Measurements from ENCODE around the gene LGALS1. TPM values are rescaled to one million over a fixed set of nuclear protein-coding genes. Genes with fewer than 3 reads are reported as not detected.
"Not testable (repeated sequence)": the region's sequence is repeated elsewhere in the genome, so short reads cannot be mapped to it uniquely, and the experiment has no call there.

Gene LGALS1
- total RNA-seq, 1 experiment from 2014 or later: 32.8 TPM

- H3K4me1 Mint-ChIP-seq; H4K8ac ChIP-seq (replicated peaks; ENCODE audit: insufficient read length, low read depth, low read length); H3K56ac ChIP-seq (ENCODE audit: insufficient read length, low read depth, low read length); H2AK5ac ChIP-seq (ENCODE audit: insufficient read length, low read length); H3K27me3 Mint-ChIP-seq (ENCODE audit: low read depth); H3K27ac ChIP-seq (ENCODE audit: insufficient read length, low read depth, low read length); H2BK20ac ChIP-seq (ENCODE audit: low read depth, low read length, poor library complexity, severe bottlenecking); H4K5ac ChIP-seq (ENCODE audit: insufficient read length, low read depth, low read length); H3K4me1 ChIP-seq (ENCODE audit: insufficient read depth, low read length); H3K27me3 ChIP-seq (ENCODE audit: insufficient read depth, low read length); H3K23me2 ChIP-seq (ENCODE audit: insufficient read length, low read depth, low read length, poor library complexity, severe bottlenecking); H3K9me3 ChIP-seq (ENCODE audit: control insufficient read depth, low read depth, low read length); H3K79me1 ChIP-seq (ENCODE audit: insufficient read depth, low read depth, low read length, poor library complexity, severe bottlenecking); H3K79me2 ChIP-seq (ENCODE audit: insufficient read depth, low read length); H2BK15ac ChIP-seq (ENCODE audit: low read depth, low read length); H2BK12ac ChIP-seq (ENCODE audit: insufficient read length, low read depth, low read length); H4K20me1 ChIP-seq (ENCODE audit: control insufficient read depth, insufficient read depth, insufficient read length); H3K9me3 Mint-ChIP-seq; H3K14ac ChIP-seq (ENCODE audit: insufficient read depth, low read length); H2BK120ac ChIP-seq (ENCODE audit: low read depth, low read length, poor library complexity, severe bottlenecking); H2BK5ac ChIP-seq (ENCODE audit: insufficient read length, low read length); H4K91ac ChIP-seq (ENCODE audit: insufficient read length, low read depth, low read length); H3K4me3 Mint-ChIP-seq; H3K4ac ChIP-seq (ENCODE audit: low read depth, low read length); H3K18ac ChIP-seq (ENCODE audit: insufficient read length, low read depth, low read length); H3T11ph ChIP-seq (ENCODE audit: low read length); H3K27ac Mint-ChIP-seq; H3K9ac ChIP-seq (ENCODE audit: extremely low read depth, insufficient read length, low read length); H3K23ac ChIP-seq (ENCODE audit: insufficient read length, low read depth, low read length); H3K4me2 ChIP-seq (ENCODE audit: insufficient read depth, insufficient read length, low read length); H2AFZ ChIP-seq (ENCODE audit: low read length); DNase-seq: not testable (repeated sequence)
- WGBS (ENCODE audit: extremely low coverage, insufficient read length, low lambda C conversion rate): no CpG with 5 or more reads among the region's 38 CpGs
- peaks cover 30 to 64% (median 61%) of the 10 kb centered on the region in 3 experiments for H3K36me3 Mint-ChIP-seq (ENCODE audit: insufficient read depth in 1 of 3, low read depth in 3 of 3)
Observed at GRCh38 chr22:37717746-37718305, 42.4 kb downstream of the LGALS1 start.
